HG03066 (cell line): ENCODE results near the gene HAPSTR1.

Source experiments
- ATAC-seq: cut with Tn5 transposase; IDR thresholded peaks from one replicate; pipeline ENCODE4 v1.9.1; 2021; ENCODE audit warnings: low read depth; ENCODE audit not compliant: unreplicated experiment

The HAPSTR1 gene

GRCh38 chr16:9095171-9095570 is 3.7 kb downstream of the HAPSTR1 start:
- no peak for ATAC-seq

- no peak for ATAC-seq
These were observed 4.4 kb downstream of the HAPSTR1 start for GRCh38 chr16:9095656-9096397.

- no peak for ATAC-seq
These were observed 5.0 kb downstream of the HAPSTR1 start for GRCh38 chr16:9096416-9096952.

- ATAC-seq, result no peak
These were observed 6.1 kb downstream of the HAPSTR1 start for GRCh38 chr16:9097266-9098219.

GRCh38 chr16:9098377-9099090 is 7.1 kb downstream of the HAPSTR1 start:
- no peak for ATAC-seq

- peak; percentile 50 for ATAC-seq
These were observed 7.7 kb downstream of the HAPSTR1 start for GRCh38 chr16:9099131-9099625.

GRCh38 chr16:9102379-9102778 is 10.9 kb downstream of the HAPSTR1 start:
- no peak for ATAC-seq

GRCh38 chr16:9102943-9103342 is 11.5 kb downstream of the HAPSTR1 start:
- ATAC-seq, result no peak

- no peak for ATAC-seq
These were observed 12.1 kb downstream of the HAPSTR1 start for GRCh38 chr16:9103546-9103945.

- ATAC-seq, result no peak
These were observed 13.7 kb downstream of the HAPSTR1 start for GRCh38 chr16:9105189-9105588.

GRCh38 chr16:9107025-9107970 is 15.9 kb downstream of the HAPSTR1 start:
- no peak for ATAC-seq

- no peak for ATAC-seq
These were observed 17.8 kb downstream of the HAPSTR1 start for GRCh38 chr16:9109255-9109654.

- no peak for ATAC-seq
These were observed 20.9 kb downstream of the HAPSTR1 start for GRCh38 chr16:9112166-9112843.

- no peak for ATAC-seq
These were observed 21.4 kb downstream of the HAPSTR1 start for GRCh38 chr16:9112844-9113186.

GRCh38 chr16:9113707-9114106 is 22.3 kb downstream of the HAPSTR1 start:
- no peak for ATAC-seq

GRCh38 chr16:9114112-9114511 is 22.7 kb downstream of the HAPSTR1 start:
- no peak for ATAC-seq

GRCh38 chr16:9114842-9115241 is 23.4 kb downstream of the HAPSTR1 start:
- ATAC-seq, result no peak

- no peak for ATAC-seq
These were observed 23.8 kb downstream of the HAPSTR1 start for GRCh38 chr16:9115277-9115676.

- no peak for ATAC-seq
These were observed 24.7 kb downstream of the HAPSTR1 start for GRCh38 chr16:9116141-9116540.
